MM.1S (cell line): ENCODE results near the gene XXYLT1.

Experiments used
- DNase-seq: peaks from one replicate; pipeline ENCODE4 v3.0.0-alpha.2; 2015
- H2AFZ ChIP-seq: fragments of 300-600 bp; sonication (generic); 2 replicates; pipeline ENCODE4 v1.6.0; 2016; ENCODE audit warnings: antibody characterized with exemption, low read length
- H3F3A ChIP-seq: fragments of 300-600 bp; sonication (generic); 2 replicates; pipeline ENCODE4 v1.6.1; 2016; ENCODE audit warnings: mild to moderate bottlenecking, antibody characterized with exemption, low read length, moderate library complexity, mixed read lengths; ENCODE audit not compliant: insufficient read depth
- H3K27ac ChIP-seq: fragments of 300-600 bp; sonication (generic); 2 replicates; pipeline ENCODE4 v1.5.1; 2016; ENCODE audit warnings: mild to moderate bottlenecking, low read length
- H3K27me3 ChIP-seq: fragments of 300-600 bp; sonication (generic); replicated peaks from 2 replicates; pipeline ENCODE4 v1.6.0; 2016; ENCODE audit warnings: low read length; ENCODE audit not compliant: insufficient read depth
- H3K36me3 ChIP-seq: fragments of 300-600 bp; sonication (generic); replicated peaks from 2 replicates; pipeline ENCODE4 v1.6.1; 2016; ENCODE audit warnings: mild to moderate bottlenecking, low read length, mixed read lengths; ENCODE audit not compliant: insufficient read depth
- H3K4me1 ChIP-seq: fragments of 300-600 bp; sonication (generic); 2 replicates; pipeline ENCODE4 v1.6.1; 2016; ENCODE audit warnings: low read length, mixed read lengths
- H3K4me2 ChIP-seq: fragments of 300-600 bp; sonication (generic); 2 replicates; pipeline ENCODE4 v1.6.0; 2016; ENCODE audit warnings: low read depth, low read length
- H3K4me3 ChIP-seq: fragments of 300-600 bp; sonication (generic); 2 replicates; pipeline ENCODE4 v1.5.1; 2016; ENCODE audit warnings: low read length, mixed read lengths
- H3K79me2 ChIP-seq: fragments of 300-600 bp; sonication (generic); 2 replicates; pipeline ENCODE4 v1.6.1; 2016; ENCODE audit warnings: mixed run types, low read length, mixed read lengths
- H3K9ac ChIP-seq: fragments of 300-600 bp; sonication (generic); 2 replicates; pipeline ENCODE4 v1.6.1; 2016; ENCODE audit warnings: low read length, mixed read lengths
- H3K9me2 ChIP-seq: fragments of 300-600 bp; sonication (generic); replicated peaks from 2 replicates; pipeline ENCODE4 v1.6.1; 2016; ENCODE audit warnings: mild to moderate bottlenecking, low read length, mixed read lengths; ENCODE audit not compliant: insufficient read depth
- H3K9me3 ChIP-seq: fragments of 300-600 bp; sonication (generic); replicated peaks from 2 replicates; pipeline ENCODE4 v1.6.1; 2016; ENCODE audit warnings: mild to moderate bottlenecking, low read length, mixed read lengths; ENCODE audit not compliant: insufficient read depth
- H4K20me1 ChIP-seq: fragments of 300-600 bp; sonication (generic); 2 replicates; pipeline ENCODE4 v1.6.1; 2016; ENCODE audit warnings: mild to moderate bottlenecking, low read length, moderate library complexity, mixed read lengths; ENCODE audit not compliant: insufficient read depth
- EZH2 ChIP-seq: fragments of 300-600 bp; sonication (generic); optimal IDR thresholded peaks from 2 replicates; pipeline ENCODE3; 2017; ENCODE audit warnings: low read depth, mild to moderate bottlenecking, antibody characterized with exemption, low read length, mixed read lengths
- EZH2phosphoT487 ChIP-seq: fragments of 300-600 bp; sonication (generic); IDR thresholded peaks from 2 replicates; pipeline ENCODE4 v1.6.1; 2018; ENCODE audit warnings: antibody characterized with exemption, low read length
- TF ChIP-seq, protein P1 (sequence below): fragments of 300-600 bp; sonication (generic); IDR thresholded peaks from 2 replicates; pipeline ENCODE4 v1.5.1; 2016; ENCODE audit warnings: antibody characterized with exemption, low read length, mixed read lengths

Gene XXYLT1

DNA sequence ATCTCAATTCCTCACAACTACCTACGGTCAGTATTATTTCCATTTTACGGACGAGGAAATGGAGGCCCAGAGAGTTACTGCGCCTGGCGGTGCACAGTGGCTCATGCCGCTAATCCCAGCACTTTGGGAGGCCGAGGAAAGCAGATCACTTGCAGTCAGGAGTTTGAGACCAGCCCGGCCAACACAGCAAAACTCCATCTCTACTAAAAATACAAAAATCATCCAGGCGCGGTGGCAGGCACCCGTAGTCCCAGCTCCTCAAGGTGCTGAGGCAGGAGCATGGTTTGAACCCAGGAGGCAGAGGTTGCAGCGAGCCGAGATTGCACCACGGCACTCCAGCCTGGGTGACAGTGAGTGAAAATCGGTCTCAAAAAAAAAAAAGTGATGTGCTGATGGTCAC lies 187.3 kb downstream of the XXYLT1 start:
- no peaks in the 10 kb centered on the region for H3K79me2 ChIP-seq
- no peak overlapping the region for H3K9ac ChIP-seq
- H3F3A ChIP-seq, result no peaks in the 10 kb centered on the region
- H3K27ac ChIP-seq, result no peak overlapping the region
- H3K9me2 ChIP-seq, result no peaks in the 10 kb centered on the region
- no peaks in the 10 kb centered on the region for H3K27me3 ChIP-seq
- H2AFZ ChIP-seq, result no peak overlapping the region
- H3K9me3 ChIP-seq, result no peaks in the 10 kb centered on the region
- no peak overlapping the region for H3K4me3 ChIP-seq
- no peak overlapping the region for H3K4me2 ChIP-seq
- DNase-seq, result no peak
- TF ChIP-seq EZH2phosphoT487, result no peak
- H3K4me1 ChIP-seq, result no peaks in the 10 kb centered on the region
- H3K36me3 ChIP-seq, result no peaks in the 10 kb centered on the region
- no peaks in the 10 kb centered on the region for H4K20me1 ChIP-seq

- no peak overlapping the region for H3K9ac ChIP-seq
- no peaks in the 10 kb centered on the region for H3F3A ChIP-seq
- H3K4me3 ChIP-seq, result no peak overlapping the region
- no peaks in the 10 kb centered on the region for H3K36me3 ChIP-seq
- no peak overlapping the region for H2AFZ ChIP-seq
- no peaks in the 10 kb centered on the region for H3K79me2 ChIP-seq
- no peak for DNase-seq
- no peaks in the 10 kb centered on the region for H4K20me1 ChIP-seq
- TF ChIP-seq EZH2 (no peak), EZH2phosphoT487 (no peak)
- TF ChIP-seq, protein P1, sequence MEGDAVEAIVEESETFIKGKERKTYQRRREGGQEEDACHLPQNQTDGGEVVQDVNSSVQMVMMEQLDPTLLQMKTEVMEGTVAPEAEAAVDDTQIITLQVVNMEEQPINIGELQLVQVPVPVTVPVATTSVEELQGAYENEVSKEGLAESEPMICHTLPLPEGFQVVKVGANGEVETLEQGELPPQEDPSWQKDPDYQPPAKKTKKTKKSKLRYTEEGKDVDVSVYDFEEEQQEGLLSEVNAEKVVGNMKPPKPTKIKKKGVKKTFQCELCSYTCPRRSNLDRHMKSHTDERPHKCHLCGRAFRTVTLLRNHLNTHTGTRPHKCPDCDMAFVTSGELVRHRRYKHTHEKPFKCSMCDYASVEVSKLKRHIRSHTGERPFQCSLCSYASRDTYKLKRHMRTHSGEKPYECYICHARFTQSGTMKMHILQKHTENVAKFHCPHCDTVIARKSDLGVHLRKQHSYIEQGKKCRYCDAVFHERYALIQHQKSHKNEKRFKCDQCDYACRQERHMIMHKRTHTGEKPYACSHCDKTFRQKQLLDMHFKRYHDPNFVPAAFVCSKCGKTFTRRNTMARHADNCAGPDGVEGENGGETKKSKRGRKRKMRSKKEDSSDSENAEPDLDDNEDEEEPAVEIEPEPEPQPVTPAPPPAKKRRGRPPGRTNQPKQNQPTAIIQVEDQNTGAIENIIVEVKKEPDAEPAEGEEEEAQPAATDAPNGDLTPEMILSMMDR, result no peak
- no peaks in the 10 kb centered on the region for H3K9me3 ChIP-seq
- no peaks in the 10 kb centered on the region for H3K27me3 ChIP-seq
- H3K9me2 ChIP-seq, result no peaks in the 10 kb centered on the region
- no peaks in the 10 kb centered on the region for H3K4me1 ChIP-seq
- no peak overlapping the region for H3K27ac ChIP-seq
- no peak overlapping the region for H3K4me2 ChIP-seq
Measured at GRCh38 chr3:195082811-195083210, 188.1 kb downstream of the XXYLT1 start.

DNA sequence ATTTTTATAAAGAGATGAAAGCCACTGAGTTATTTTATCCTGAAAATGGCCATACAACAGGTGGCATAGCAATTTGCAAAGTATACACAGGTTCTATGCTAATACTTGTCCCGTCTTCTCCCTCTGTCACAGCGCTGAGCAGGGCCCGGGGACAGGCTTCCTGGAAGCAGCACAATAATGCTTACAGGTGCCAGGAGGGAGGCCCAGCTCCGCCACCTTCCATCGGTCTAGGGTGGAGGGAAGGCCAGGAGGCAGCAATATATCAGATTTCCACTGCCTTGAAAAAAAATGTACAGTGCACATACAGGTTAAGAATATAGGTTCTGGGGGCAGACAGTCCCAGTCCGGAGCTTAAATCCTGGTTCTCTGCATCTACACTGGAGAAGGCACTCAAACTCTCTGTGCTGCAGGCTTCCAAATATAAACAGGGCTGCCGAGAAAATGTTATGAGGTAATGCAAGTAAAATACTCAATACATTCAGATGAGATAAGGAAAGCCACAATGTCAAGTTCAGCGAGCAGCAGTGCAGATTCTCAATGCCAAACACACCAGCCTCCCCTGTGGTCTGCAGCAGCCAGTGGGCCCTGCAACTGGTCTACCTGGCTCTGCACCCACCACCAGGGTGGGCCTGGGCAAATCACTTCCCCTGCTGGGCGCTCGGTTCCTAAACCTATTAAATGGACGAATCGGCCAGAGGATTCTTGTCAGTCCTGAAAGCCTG lies 189.6 kb downstream of the XXYLT1 start:
- H4K20me1 ChIP-seq, result no peaks in the 10 kb centered on the region

More for the DNA sequence above, 189.6 kb downstream of the XXYLT1 start:
- Histone ChIP-seq H3K4me2 (no peak overlapping the region), H3K27ac (no peak overlapping the region), H3K36me3 (no peaks in the 10 kb centered on the region), H3K4me3 (no peak overlapping the region), H3K9me3 (no peaks in the 10 kb centered on the region), H3K9me2 (no peaks in the 10 kb centered on the region), H3K4me1 (no peaks in the 10 kb centered on the region), H2AFZ (no peak overlapping the region), H3F3A (no peaks in the 10 kb centered on the region), H3K79me2 (no peaks in the 10 kb centered on the region), H3K9ac (no peak overlapping the region), H3K27me3 (no peaks in the 10 kb centered on the region)
- no peak for DNase-seq
- no peak for TF ChIP-seq EZH2phosphoT487
- TF ChIP-seq, protein P1, result no peak
- no peak for TF ChIP-seq EZH2
